IPS-18c (cell line): ENCODE data around the gene SNRPA.
"Not testable (repeated sequence)": the region's sequence is repeated elsewhere in the genome, so short reads cannot be mapped to it uniquely, and the experiment has no call there.

Experiments used
- H3K4me3 ChIP-seq: 2 replicates; pipeline ENCODE4 v1.7.0; 2013; ENCODE audit warnings: low read depth, mild to moderate bottlenecking, low read length, moderate library complexity; ENCODE audit not compliant: insufficient read depth
- H3K9me3 ChIP-seq: one replicate; pipeline ENCODE4 v1.6.1; 2013; ENCODE audit warnings: mild to moderate bottlenecking, low read length, moderate library complexity; ENCODE audit not compliant: control insufficient read depth, insufficient read depth

SNRPA gene

GRCh38 chr19:40803170-40803856, 52.3 kb downstream of the SNRPA start:
- H3K4me3 ChIP-seq: no peak overlapping the region
- no peaks in the 10 kb centered on the region for H3K9me3 ChIP-seq

GRCh38 chr19:40803857-40804782, 53.1 kb downstream of the SNRPA start:
- H3K4me3 ChIP-seq: no peak overlapping the region
- no peaks in the 10 kb centered on the region for H3K9me3 ChIP-seq

GRCh38 chr19:40804783-40805242, 53.8 kb downstream of the SNRPA start:
- Histone ChIP-seq H3K4me3 (no peak overlapping the region; the same call in 1 of the 2 replicates), H3K9me3 (no peaks in the 10 kb centered on the region)

GRCh38 chr19:40805258-40805868, 54.4 kb downstream of the SNRPA start:
- Histone ChIP-seq H3K4me3 (no peak overlapping the region; the same call in 1 of the 2 replicates), H3K9me3 (no peaks in the 10 kb centered on the region)

GRCh38 chr19:40806423-40807146, 55.6 kb downstream of the SNRPA start:
- H3K9me3 ChIP-seq: no peaks in the 10 kb centered on the region
- peak overlapping the region; percentile 15 for H3K4me3 ChIP-seq

GRCh38 chr19:40807147-40808020, 56.4 kb downstream of the SNRPA start:
- Histone ChIP-seq H3K4me3 (no peak overlapping the region), H3K9me3 (no peaks in the 10 kb centered on the region)

- no peak overlapping the region for H3K4me3 ChIP-seq
- no peaks in the 10 kb centered on the region for H3K9me3 ChIP-seq
Observed at GRCh38 chr19:40808021-40808325, 57.0 kb downstream of the SNRPA start.

- no peaks in the 10 kb centered on the region for H3K9me3 ChIP-seq
- no peak overlapping the region for H3K4me3 ChIP-seq
Observed at GRCh38 chr19:40808497-40808896, 57.5 kb downstream of the SNRPA start.

GRCh38 chr19:40809358-40810086, 58.5 kb downstream of the SNRPA start:
- 0 out of 2 replicates have a peak overlapping the region, but pooled peaks have one; percentile 43 for H3K4me3 ChIP-seq

GRCh38 chr19:40810160-40810559, 59.2 kb downstream of the SNRPA start:
- Histone ChIP-seq H3K9me3 (no peaks in the 10 kb centered on the region), H3K4me3 (peak overlapping the region; percentile 43; the same call in 1 of the 2 replicates)

More at GRCh38 chr19:40809358-40810086, 58.5 kb downstream of the SNRPA start:
- no peaks in the 10 kb centered on the region for H3K9me3 ChIP-seq

GRCh38 chr19:40810649-40811408, 59.8 kb downstream of the SNRPA start:
- H3K4me3 ChIP-seq: peak overlapping the region; percentile 50
- not testable (repeated sequence) for H3K9me3 ChIP-seq

- Histone ChIP-seq H3K9me3 (no peaks in the 10 kb centered on the region), H3K4me3 (peak overlapping the region; percentile 50)
Observed at GRCh38 chr19:40811478-40812341, 60.7 kb downstream of the SNRPA start.

- H3K4me3 ChIP-seq, H3K9me3 ChIP-seq: not testable (repeated sequence)
Observed at GRCh38 chr19:40812571-40812970, 61.6 kb downstream of the SNRPA start.

- Histone ChIP-seq H3K4me3 (no peak overlapping the region), H3K9me3 (no peaks in the 10 kb centered on the region)
Observed at GRCh38 chr19:40813182-40813581, 62.2 kb downstream of the SNRPA start.
